Spleen (tissue), 11 donors: ENCODE measurements around the gene CEBPG. TPM values are rescaled to one million over a fixed set of nuclear protein-coding genes. Genes with fewer than 3 reads are reported as not detected.

Experiments
- DNase-seq: peaks from one replicate; pipeline ENCODE4 v3.0.0-alpha.2; 2020
- H3K27ac ChIP-seq, 8 donors: fragments of 200-600 bp; sonication (generic) in 7 of 8; 1 replicate in 4 of 8; 2 replicates in 4 of 8; pipeline versions ENCODE4 v1.5.0 to v1.8.0; 2016 to 2021; ENCODE audit warnings: inconsistent platforms in 4 of 8, mild to moderate bottlenecking in 4 of 8, moderate library complexity in 1 of 8
- H3K27me3 ChIP-seq, 7 donors: fragments of 200-600 bp; sonication (generic) in 6 of 7; replicated peaks in 1 of 7; 1 replicate in 4 of 7; 2 replicates in 3 of 7; pipeline versions ENCODE4 v1.5.0 to v1.8.0; 2016 to 2021; ENCODE audit warnings: inconsistent platforms in 3 of 7, mild to moderate bottlenecking in 1 of 7
- H3K36me3 ChIP-seq, 6 donors: fragments of 200-600 bp; sonication (generic) in 5 of 6; 1 replicate in 4 of 6; 2 replicates in 2 of 6; pipeline versions ENCODE4 v1.5.0 to v1.8.0; 2016 to 2021; ENCODE audit warnings: inconsistent platforms in 2 of 6
- H3K4me1 ChIP-seq, 6 donors: fragments of 200-600 bp; sonication (generic) in 5 of 6; 1 replicate in 3 of 6; 2 replicates in 3 of 6; pipeline versions ENCODE4 v1.5.0 to v1.8.0; 2016 to 2021; ENCODE audit warnings: inconsistent platforms in 3 of 6
- H3K4me3 ChIP-seq, 8 donors: fragments of 200-600 bp; sonication (generic) in 7 of 8; 1 replicate in 4 of 8; 2 replicates in 4 of 8; pipeline versions ENCODE4 v1.5.0 to v1.8.0; 2016 to 2021; ENCODE audit warnings: inconsistent platforms in 4 of 8, mild to moderate bottlenecking in 4 of 8, moderate library complexity in 2 of 8
- H3K9me3 ChIP-seq, 8 donors: fragments of 200-600 bp; sonication (generic) in 7 of 8; 1 replicate in 4 of 8; 2 replicates in 4 of 8; pipeline versions ENCODE4 v1.5.0 to v1.8.0; 2016 to 2021; ENCODE audit warnings: inconsistent platforms in 4 of 8
- CTCF ChIP-seq, 11 experiments: fragments of 200-600 bp in 7 of 11; fragments of 450-650 bp in 4 of 11; sonication (generic) in 4 of 11; IDR thresholded peaks in 8 of 11; conservative IDR thresholded peaks in 3 of 11; 1 replicate in 7 of 11; 2 replicates in 4 of 11; pipeline versions ENCODE4 v1.4.0 to v1.8.0; 2016 to 2021; ENCODE audit warnings: antibody characterized with exemption in 11 of 11, inconsistent platforms in 4 of 11, mild to moderate bottlenecking in 1 of 11
- POLR2A ChIP-seq, 3 donors: fragments of 450-650 bp; IDR thresholded peaks; one replicate each; pipeline ENCODE4 v1.5.1; 2017; ENCODE audit warnings: antibody characterized with exemption in 3 of 3, mild to moderate bottlenecking in 1 of 3
- POLR2AphosphoS5 ChIP-seq, 3 donors: sonication (generic); formaldehyde crosslinking; IDR thresholded peaks; one replicate each; pipeline ENCODE4 v1.5.1; 2017; ENCODE audit warnings: antibody characterized with exemption in 3 of 3
- WGBS, 5 donors: extraction: QIAGEN DNeasy Blood & Tissue Kit in 3 of 5; methylation state at CpG; one replicate each; pipeline versions ENCODE4 v1.1.5 to v1.1.7; 2013 to 2018; 5-methylcytosine and 5-hydroxymethylcytosine counted together
- intact Hi-C: fragments of 100-400 bp; cut with DNase I; formaldehyde crosslinking; loops from one replicate; pipeline ENCODE4 v1.15.0; 2023; ENCODE audit warnings: low total_unique reads
- polyA plus RNA-seq, 3 donors: library from polyadenylated mRNA; stranded (reverse); fragments of 200-250 nt; gene quantifications; one replicate each; pipeline ENCODE4 v1.2.1, GENCODE V29; 2013
- total RNA-seq, 7 donors: library from RNA; depleted of rRNA in 3 of 7; stranded (reverse); fragments of >200 nt in 3 of 7; fragmentation: NEBNext Ultra II Directional in 4 of 7; extraction: Animal tissue kit (Norgen Biotek cat#: 25700) in 4 of 7; gene quantifications; one replicate each; pipeline versions ENCODE4 v1.1.0 to v1.2.1, GENCODE V29; 2016 to 2021
- donor health status: healthy with polysubstance abuse.
- donor health status: DM: no; HTN: no; CAD: no; lungs with moderate emphysema.
- donor health status: DM: no; HTN: no; CAD: no.
- donor health status: Bipolar disorder and iron deficiency.
- donor health status: healthy.
- donor health status: DM: no; HTN: no; CAD: no.
- donor health status: DM: yes; HTN: yes; CAD: no.

Gene CEBPG
- total and polyA plus RNA-seq, 10 donors: 9.3 to 21.1 (median 16.0) TPM

- H3K9me3 ChIP-seq: no peaks in the 10 kb centered on the region
- H3K27ac ChIP-seq: no peak overlapping the region
- intact Hi-C loops: no loop called here
- H3K4me3 ChIP-seq: no peak overlapping the region
- TF ChIP-seq POLR2A (IDR thresholded peaks at IDR 0.05): no peak
- TF ChIP-seq POLR2AphosphoS5 (IDR thresholded peaks at IDR 0.05): no peak
- no peaks in the 10 kb centered on the region for H3K27me3 ChIP-seq
- peaks cover 0 to 6% (median 0%) of the 10 kb centered on the region in 6 donors for H3K36me3 ChIP-seq
- DNase-seq: no peak
- 88 to 95% (median 89%) methylated on average over 12 of the region's 12 CpGs for WGBS, 5 donors
- H3K4me1 ChIP-seq: peaks cover 0 to 10% (median 6%) of the 10 kb centered on the region in 6 donors
Observed at GRCh38 chr19:33418461-33418860, 45.0 kb downstream of the CEBPG start.

GRCh38 chr19:33418871-33419787 lies 45.6 kb downstream of the CEBPG start:
- Histone ChIP-seq H3K36me3 (peaks cover 0 to 11% (median 0%) of the 10 kb centered on the region in 6 donors), H3K4me1 (peaks cover 0 to 10% (median 6%) of the 10 kb centered on the region in 6 donors), H3K27me3 (no peaks in the 10 kb centered on the region), H3K4me3 (no peak overlapping the region), H3K9me3 (no peaks in the 10 kb centered on the region), H3K27ac (no peak overlapping the region)
- intact Hi-C loops: no loop called here
- 85 to 90% (median 88%) methylated on average over 20 of the region's 20 CpGs for WGBS, 5 donors
- no peak for TF ChIP-seq POLR2A (IDR thresholded peaks at IDR 0.05)
- no peak for TF ChIP-seq CTCF (IDR thresholded peaks at IDR 0.05 in 8 of 11, conservative IDR thresholded peaks at IDR 0.05 in 3 of 11)
- no peak for TF ChIP-seq POLR2AphosphoS5 (IDR thresholded peaks at IDR 0.05)
- no peak for DNase-seq

GRCh38 chr19:33419788-33420130 lies 46.2 kb downstream of the CEBPG start:
- Histone ChIP-seq H3K27me3 (no peaks in the 10 kb centered on the region), H3K9me3 (no peaks in the 10 kb centered on the region), H3K27ac (no peak overlapping the region), H3K4me1 (peaks cover 0 to 10% (median 6%) of the 10 kb centered on the region in 6 donors), H3K36me3 (peaks cover 0 to 15% (median 0%) of the 10 kb centered on the region in 6 donors), H3K4me3 (no peak overlapping the region)
- TF ChIP-seq POLR2A (IDR thresholded peaks at IDR 0.05): no peak
- no peak for TF ChIP-seq CTCF (IDR thresholded peaks at IDR 0.05 in 8 of 11, conservative IDR thresholded peaks at IDR 0.05 in 3 of 11)
- no peak for TF ChIP-seq POLR2AphosphoS5 (IDR thresholded peaks at IDR 0.05)
- WGBS, 5 donors: 57 to 75% (median 66%) methylated on average over 6 of the region's 6 CpGs
- intact Hi-C loops: no loop called here
- no peak for DNase-seq

GRCh38 chr19:33420821-33421220 lies 47.3 kb downstream of the CEBPG start:
- H3K9me3 ChIP-seq: no peaks in the 10 kb centered on the region
- H3K4me1 ChIP-seq: peaks cover 0 to 10% (median 6%) of the 10 kb centered on the region in 6 donors
- H3K27ac ChIP-seq: no peak overlapping the region
- no peak for TF ChIP-seq CTCF (IDR thresholded peaks at IDR 0.05 in 8 of 11, conservative IDR thresholded peaks at IDR 0.05 in 3 of 11)
- no peak for TF ChIP-seq POLR2A (IDR thresholded peaks at IDR 0.05)
- no peak for TF ChIP-seq POLR2AphosphoS5 (IDR thresholded peaks at IDR 0.05)
- H3K27me3 ChIP-seq: no peaks in the 10 kb centered on the region
- no peak overlapping the region for H3K4me3 ChIP-seq
- intact Hi-C loops: no loop called here
- peaks cover 0 to 15% (median 0%) of the 10 kb centered on the region in 6 donors for H3K36me3 ChIP-seq
- WGBS, 5 donors: 83 to 98% (median 91%) methylated on average over 9 of the region's 9 CpGs
- DNase-seq: no peak
